HG02885 (cell line): ENCODE results near the gene SPAG5.
A peak's percentile ranks its signal among the peaks of the same experiment; 100 is the strongest.

Experiments
- ATAC-seq: cut with Tn5 transposase; IDR thresholded peaks from one replicate; pipeline ENCODE4 v1.9.1; 2021; ENCODE audit warnings: mild to moderate bottlenecking; ENCODE audit not compliant: unreplicated experiment, poor library complexity

Gene SPAG5

GRCh38 chr17:28598799-28599310 lies at the start of gene SPAG5:
SPAG5 (minus strand) TSS chr17:28599025; CDS start chr17:28598946, 79 bp downstream.
- peak; percentile 84 for ATAC-seq

- no peak for ATAC-seq
These were observed 47.4 kb upstream of the SPAG5 start for GRCh38 chr17:28646039-28646754.

GRCh38 chr17:28645576-28645939 lies 46.7 kb upstream of the SPAG5 start:
- no peak for ATAC-seq

- peak; percentile 96 for ATAC-seq
These were observed 46.2 kb upstream of the SPAG5 start, which contains the start of gene BLTP2 for GRCh38 chr17:28644787-28645575. BLTP2 (minus strand) TSS chr17:28645158; CDS start chr17:28645056, 102 bp downstream.

GRCh38 chr17:28643983-28644786 lies 45.4 kb upstream of the SPAG5 start:
- ATAC-seq: peak; percentile 8

- no peak for ATAC-seq
These were observed 42.8 kb upstream of the SPAG5 start for GRCh38 chr17:28641579-28641978.

GRCh38 chr17:28635506-28635905 lies 36.7 kb upstream of the SPAG5 start:
- no peak for ATAC-seq

- no peak for ATAC-seq
These were observed 35.5 kb upstream of the SPAG5 start for GRCh38 chr17:28634206-28634865.

GRCh38 chr17:28626818-28627217 lies 28.0 kb upstream of the SPAG5 start:
- no peak for ATAC-seq

GRCh38 chr17:28624148-28624547 lies 25.3 kb upstream of the SPAG5 start:
- no peak for ATAC-seq

- no peak for ATAC-seq
These were observed 24.9 kb upstream of the SPAG5 start for GRCh38 chr17:28623696-28624095.

GRCh38 chr17:28622186-28622585 lies 23.4 kb upstream of the SPAG5 start:
- ATAC-seq: no peak

- no peak for ATAC-seq
These were observed 21.2 kb upstream of the SPAG5 start for GRCh38 chr17:28620010-28620409.

GRCh38 chr17:28618464-28618863 lies 19.6 kb upstream of the SPAG5 start:
- ATAC-seq: no peak

GRCh38 chr17:28616281-28616680 lies 17.5 kb upstream of the SPAG5 start:
- ATAC-seq: no peak

GRCh38 chr17:28615260-28615940 lies 16.6 kb upstream of the SPAG5 start:
- no peak for ATAC-seq

- ATAC-seq: no peak
These were observed 15.1 kb upstream of the SPAG5 start, which contains the start of gene RSKR for GRCh38 chr17:28613931-28614381. RSKR (minus strand) TSS chr17:28614185; CDS start chr17:28614161, 24 bp downstream.

- no peak for ATAC-seq
These were observed 14.4 kb upstream of the SPAG5 start for GRCh38 chr17:28612936-28613872.
